ENCODE measurements around the gene CAPRIN1.
"Not testable (repeated sequence)": the region's sequence is repeated elsewhere in the genome, so short reads cannot be mapped to it uniquely, and the experiment has no call there.

CAPRIN1 gene

GRCh38 chr11:34050581-34051348 is 766 bp upstream of the CAPRIN1 start:
- DNase-seq (ENCODE audit: insufficient read length, low spot score): peak; percentile 28
- no peak for FAIRE-seq

- peak; percentile 87 for DNase-seq (ENCODE audit: insufficient read length, low spot score)
- FAIRE-seq: peak; percentile 49
Measured at GRCh38 chr11:34052036-34052607, 591 bp downstream of the CAPRIN1 start.

- no peak for FAIRE-seq
- DNase-seq (ENCODE audit: insufficient read length, low spot score): no peak
Measured at GRCh38 chr11:34052608-34053160, 1.2 kb downstream of the CAPRIN1 start.

DNA sequence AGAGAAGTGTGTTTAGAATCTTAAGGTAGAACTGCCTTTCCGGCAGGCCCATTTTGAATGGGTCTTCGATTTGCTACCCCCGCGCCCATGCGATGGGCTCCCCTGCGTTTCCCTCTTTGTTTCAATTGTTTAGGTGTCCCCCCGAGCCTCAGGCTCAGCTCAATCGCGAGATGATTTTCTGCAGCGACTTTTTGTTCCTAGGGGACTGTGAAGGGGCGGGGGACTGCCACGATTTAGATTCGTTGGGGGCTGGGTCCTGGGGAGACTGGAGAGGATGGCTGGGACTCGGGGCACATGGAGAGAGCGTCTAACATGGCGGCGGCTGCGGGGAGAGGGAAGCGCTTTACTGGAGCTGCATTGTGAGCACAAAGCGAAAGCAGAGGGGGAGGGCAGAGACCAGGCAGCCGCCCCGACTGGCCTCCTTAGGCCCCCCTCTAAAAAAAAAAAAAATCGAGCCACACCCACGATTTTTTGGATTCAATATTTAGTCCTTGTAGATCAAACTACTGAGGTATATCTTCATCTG is 1.7 kb downstream of the CAPRIN1 start:
- peak; percentile 61 for DNase-seq (ENCODE audit: insufficient read length, low spot score)
- no peak for FAIRE-seq

GRCh38 chr11:34054351-34054750 is 2.8 kb downstream of the CAPRIN1 start:
- not testable (repeated sequence) for DNase-seq (ENCODE audit: insufficient read length, low spot score); FAIRE-seq

GRCh38 chr11:34055218-34056000 is 3.9 kb downstream of the CAPRIN1 start:
- DNase-seq (ENCODE audit: insufficient read length, low spot score): no peak
- no peak for FAIRE-seq

DNA sequence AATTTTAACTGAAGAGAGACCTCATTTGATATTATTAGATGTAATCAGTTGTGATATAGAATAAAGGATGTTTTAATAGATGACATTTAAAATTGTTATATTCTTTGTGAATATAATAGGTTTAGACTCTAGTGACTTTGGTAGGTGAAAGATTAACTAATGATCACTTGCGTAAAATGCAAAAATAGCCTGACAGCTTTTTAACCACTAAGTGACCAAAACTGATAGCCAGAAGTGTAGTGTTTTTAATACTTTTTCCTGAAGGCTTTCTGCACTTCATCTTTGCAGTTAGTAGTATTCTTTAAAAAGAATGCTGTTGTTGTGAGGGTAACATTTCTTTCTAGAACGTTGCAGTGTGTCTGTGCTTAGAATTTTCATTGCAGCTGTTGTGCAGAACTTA is 5.1 kb downstream of the CAPRIN1 start:
- no peak for FAIRE-seq
- no peak for DNase-seq (ENCODE audit: insufficient read length, low spot score)

DNA sequence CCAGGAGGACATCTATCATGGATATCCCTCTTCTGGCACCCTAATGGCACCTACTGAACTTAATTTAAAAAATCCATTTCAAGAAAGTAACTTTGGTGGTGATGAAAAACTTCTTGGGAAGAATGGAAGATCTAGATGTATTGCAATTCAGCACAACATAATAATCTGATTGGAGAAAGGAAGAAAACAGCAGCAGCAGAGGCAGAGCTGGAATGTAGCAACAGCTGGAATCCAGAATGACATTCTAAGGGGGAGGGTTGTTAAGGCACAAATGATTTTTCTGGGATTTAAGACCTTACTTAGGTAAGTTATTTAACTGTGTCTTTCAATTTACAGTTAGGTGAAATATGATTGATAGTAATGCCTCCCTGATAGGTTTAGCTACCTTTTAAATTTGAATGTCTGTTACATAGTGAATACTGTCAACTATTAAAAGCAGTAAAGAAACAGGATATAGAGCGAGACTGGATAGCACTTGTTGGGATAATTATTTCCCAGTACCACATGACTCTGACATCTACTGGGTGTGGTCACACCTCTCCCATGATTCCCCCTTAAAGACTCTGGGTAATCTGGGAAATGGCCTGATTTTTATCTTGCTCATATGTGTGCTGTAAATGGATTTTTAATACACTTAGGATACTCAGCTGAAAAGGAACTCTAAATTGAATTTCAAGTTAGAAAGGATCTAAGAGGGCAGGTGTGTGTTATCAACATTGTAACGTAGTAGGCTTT is 11.7 kb downstream of the CAPRIN1 start:
- FAIRE-seq (no peak), DNase-seq (ENCODE audit: insufficient read length, low spot score) (no peak)

GRCh38 chr11:34064291-34064690 is 12.8 kb downstream of the CAPRIN1 start:
- DNase-seq (ENCODE audit: insufficient read length, low spot score) (no peak), FAIRE-seq (no peak)

GRCh38 chr11:34065505-34066203 is 14.1 kb downstream of the CAPRIN1 start:
- FAIRE-seq: no peak
- no peak for DNase-seq (ENCODE audit: insufficient read length, low spot score)

- FAIRE-seq; DNase-seq (ENCODE audit: insufficient read length, low spot score): not testable (repeated sequence)
Measured at GRCh38 chr11:34066766-34067165, 15.2 kb downstream of the CAPRIN1 start.

DNA sequence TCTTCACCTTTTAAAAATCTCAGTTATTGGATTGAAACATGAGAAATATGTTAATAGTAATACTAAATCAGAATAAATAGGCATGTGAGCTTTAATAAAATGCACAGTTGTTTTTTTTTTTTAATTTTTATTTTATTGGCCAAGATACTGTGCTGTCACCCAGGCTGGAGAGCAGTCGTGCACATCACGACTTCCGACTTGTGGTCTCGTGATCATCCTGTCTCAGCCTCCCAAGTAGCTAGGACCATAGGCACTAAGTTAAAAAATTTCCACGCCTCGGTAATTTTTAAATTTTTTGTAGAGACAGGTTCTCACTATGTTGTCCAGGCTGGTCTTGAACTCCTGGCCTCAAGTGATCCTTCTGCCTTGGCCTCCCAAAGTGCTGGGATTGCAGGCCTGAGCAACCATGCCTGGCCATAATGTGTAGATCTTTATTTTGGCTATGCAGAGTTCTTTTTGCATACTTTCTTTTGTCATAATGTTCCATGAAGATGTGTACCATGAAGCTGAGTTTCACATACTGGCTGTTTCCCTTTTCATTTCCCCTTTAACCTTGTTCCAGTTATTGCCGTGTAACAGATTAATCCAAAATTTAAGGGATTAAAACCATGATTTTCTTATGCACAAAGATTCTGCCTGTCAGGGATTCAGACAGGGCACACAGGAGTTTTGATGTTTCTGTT is 16.0 kb downstream of the CAPRIN1 start:
- DNase-seq (ENCODE audit: insufficient read length, low spot score): no peak
- FAIRE-seq: no peak

DNA sequence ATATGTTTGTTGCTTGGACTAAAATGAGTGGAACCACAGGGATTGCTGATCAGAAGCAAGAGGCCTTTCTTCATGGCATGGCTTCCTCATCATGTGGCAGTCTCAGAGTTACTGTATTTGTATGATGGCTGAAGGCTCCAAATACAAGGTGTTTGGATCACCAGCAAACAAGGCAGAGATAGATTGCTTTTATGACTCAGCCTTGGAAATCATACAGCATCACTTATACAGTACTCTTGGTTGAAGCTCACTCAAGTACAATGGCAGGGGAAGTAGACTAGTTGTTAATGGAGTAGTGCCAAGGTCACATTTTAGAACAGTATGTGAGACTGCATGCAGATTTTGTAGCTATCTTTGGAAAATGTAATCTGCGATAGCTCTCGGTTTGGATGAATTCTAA is 16.6 kb downstream of the CAPRIN1 start:
- no peak for FAIRE-seq

GRCh38 chr11:34071306-34071705 is 19.8 kb downstream of the CAPRIN1 start:
- FAIRE-seq; DNase-seq (ENCODE audit: insufficient read length, low spot score): not testable (repeated sequence)

More for the DNA sequence above, 16.6 kb downstream of the CAPRIN1 start:
- DNase-seq (ENCODE audit: insufficient read length, low spot score): no peak

DNA sequence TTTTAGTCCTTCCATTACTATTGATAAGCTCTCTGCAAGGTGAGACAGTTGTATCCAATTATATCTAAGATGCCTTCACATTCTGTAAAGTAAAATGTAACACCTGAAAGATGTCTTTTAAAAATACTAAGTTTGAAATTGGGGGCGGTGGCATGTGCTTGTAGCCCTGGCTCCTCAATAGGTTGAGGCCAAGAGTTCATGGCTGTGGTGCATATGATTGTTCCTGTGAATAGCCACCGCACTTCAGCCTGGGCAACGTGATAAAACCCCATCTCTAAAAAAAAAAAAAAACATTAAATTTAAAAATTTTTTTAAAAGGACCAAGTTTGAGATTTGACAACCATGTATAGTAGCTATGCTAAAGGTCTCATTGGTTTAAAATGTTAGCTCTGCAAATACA is 20.5 kb downstream of the CAPRIN1 start:
- no peak for FAIRE-seq

GRCh38 chr11:34072832-34073231 is 21.3 kb downstream of the CAPRIN1 start:
- DNase-seq (ENCODE audit: insufficient read length, low spot score) (no peak), FAIRE-seq (peak; percentile 64)

More for the DNA sequence above, 20.5 kb downstream of the CAPRIN1 start:
- no peak for DNase-seq (ENCODE audit: insufficient read length, low spot score)

DNA sequence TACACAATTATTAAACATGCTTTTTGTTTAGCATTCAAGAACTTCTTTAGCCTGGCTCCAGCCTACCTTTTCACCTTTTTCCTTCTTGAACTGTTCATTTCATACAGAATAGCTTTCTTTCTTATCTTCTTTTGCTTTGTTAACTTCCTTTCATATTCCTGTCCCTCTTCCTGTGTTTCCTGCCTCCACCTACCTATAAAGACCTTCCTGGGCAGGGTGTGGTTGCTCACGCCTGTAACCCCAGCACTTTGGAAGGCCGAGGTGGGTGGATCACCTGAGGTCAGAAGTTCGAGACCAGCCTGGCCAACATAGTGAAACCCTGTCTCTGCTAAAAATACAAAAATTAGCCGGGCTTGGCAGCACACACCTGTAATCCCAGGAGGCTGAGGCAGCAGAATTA is 22.9 kb downstream of the CAPRIN1 start:
- DNase-seq (ENCODE audit: insufficient read length, low spot score) (no peak), FAIRE-seq (no peak)

GRCh38 chr11:34075178-34075820 is 23.8 kb downstream of the CAPRIN1 start:
- DNase-seq (ENCODE audit: insufficient read length, low spot score) (peak; percentile 25), FAIRE-seq (no peak)

DNA sequence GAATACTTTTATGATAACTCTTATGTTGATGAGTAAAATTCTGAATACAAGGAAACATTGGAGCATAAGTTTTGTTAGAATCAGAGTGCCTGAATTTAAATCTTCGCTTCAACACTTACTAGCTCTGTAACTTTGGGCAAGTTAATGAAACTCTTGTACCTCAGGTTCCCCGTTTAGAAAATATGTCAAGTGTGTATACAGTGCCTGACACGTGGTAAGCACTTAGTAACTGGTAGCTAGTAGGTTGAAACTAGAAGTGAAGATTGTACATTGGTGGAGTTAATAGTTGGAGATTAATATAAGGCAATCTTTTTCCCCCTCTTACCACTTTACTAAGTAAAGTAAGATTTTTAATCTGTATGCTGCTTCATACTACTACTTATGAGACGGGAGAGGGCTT is 29.1 kb downstream of the CAPRIN1 start:
- FAIRE-seq (no peak), DNase-seq (ENCODE audit: insufficient read length, low spot score) (no peak)

All from HTR-8/SVneo (cell line).